HepG2 (cell line): ENCODE results near the gene GFAP. TPM values are rescaled to one million over a fixed set of nuclear protein-coding genes. Genes with fewer than 3 reads are reported as not detected.

Source experiments
- ATAC-seq: fragments of 200-7000 bp; cut with Tn5 transposase; 3 replicates; pipeline ENCODE4 v1.9.1; 2020; ENCODE audit warnings: mild to moderate bottlenecking, moderate library complexity
- BruUV-seq: library from RNA; stranded (reverse); fragments of 400-500 nt; replicated peaks from 2 replicates; lab custom pipeline; 2021; lab: Mats Ljungman, UMichigan
- CTCF ChIA-PET: fragments of 300-600 bp; formaldehyde crosslinking; extraction: SDS; loops from one replicate; lab custom pipeline; 2021; ENCODE audit warnings: low total read pairs, inconsistent platforms, low intra/inter-chr PET ratio; lab: Yijun Ruan, JAX
- POLR2A ChIA-PET: fragments of 350-600 bp; sonication (Branson Sonifier 250); formaldehyde crosslinking; loops from one replicate; lab custom pipeline; 2020; ENCODE audit warnings: antibody characterized with exemption, inconsistent platforms; lab: Yijun Ruan, JAX
- DNase-seq: peaks from one replicate; pipeline ENCODE4 v3.0.0-alpha.2; 2015; ENCODE audit warnings: low spot score
- FAIRE-seq: peaks from 3 replicates; lab custom pipeline; 2011; peaks lifted over from hg19 to GRCh38; lab: Jason Lieb, UNC
- H2AFZ ChIP-seq: one replicate; pipeline ENCODE4 v1.6.1; 2011; ENCODE audit warnings: low read length, inconsistent platforms
- H3K27ac ChIP-seq: fragments of 300-600 bp; 3 replicates; pipeline ENCODE4 v1.8.0; 2011; ENCODE audit warnings: mixed run types, mild to moderate bottlenecking, mixed read lengths, low read length, inconsistent platforms; ENCODE audit not compliant: insufficient read depth; ENCODE audit errors: extremely low read length
- H3K27me3 ChIP-seq, 2 experiments: fragments of 200-600 bp in 1 of 2; 2 replicates in 1 of 2; 3 replicates in 1 of 2; pipeline versions ENCODE4 v1.6.0 to v1.8.0; 2011; ENCODE audit warnings: low read length in 2 of 2, mild to moderate bottlenecking in 2 of 2, moderate library complexity in 2 of 2, inconsistent platforms in 1 of 2; ENCODE audit not compliant: insufficient read depth in 2 of 2, control insufficient read depth in 1 of 2
- H3K36me3 ChIP-seq, 2 experiments: fragments of 200-600 bp in 1 of 2; replicated peaks in 1 of 2; 2 replicates in 1 of 2; 3 replicates in 1 of 2; pipeline versions ENCODE4 v1.5.1 to v1.8.0; 2011; ENCODE audit warnings: low read length in 2 of 2, inconsistent platforms in 1 of 2; ENCODE audit not compliant: insufficient read depth in 2 of 2, control insufficient read depth in 1 of 2
- H3K4me1 ChIP-seq: 2 replicates; pipeline ENCODE4 v1.5.1; 2012; ENCODE audit warnings: low read length, inconsistent platforms; ENCODE audit not compliant: insufficient read depth
- H3K4me2 ChIP-seq: 2 replicates; pipeline ENCODE4 v1.6.0; 2011; ENCODE audit warnings: low read depth, low read length, inconsistent platforms
- H3K4me3 ChIP-seq, 3 experiments: fragments of 200-600 bp in 1 of 3; sonication (generic), shearing (Covaris generic) in 1 of 3; replicated peaks in 1 of 3; 2 replicates each; pipeline ENCODE4 v1.5.1; 2011 to 2016; ENCODE audit warnings: low read length in 3 of 3, inconsistent platforms in 2 of 3, low read depth in 2 of 3, mild to moderate bottlenecking in 2 of 3, control low read depth in 1 of 3, mixed read lengths in 1 of 3; ENCODE audit not compliant: insufficient read depth in 1 of 3
- H3K79me2 ChIP-seq: one replicate; pipeline ENCODE4 v1.6.1; 2011; ENCODE audit warnings: low read length, inconsistent platforms; ENCODE audit not compliant: insufficient read depth
- H3K9ac ChIP-seq: 2 replicates; pipeline ENCODE4 v1.6.0; 2011; ENCODE audit warnings: mild to moderate bottlenecking, low read depth, low read length, inconsistent platforms; ENCODE audit not compliant: insufficient read depth
- H3K9me3 ChIP-seq: 2 replicates; pipeline ENCODE4 v1.5.1; 2012; ENCODE audit warnings: mild to moderate bottlenecking, low read length
- H4K20me1 ChIP-seq: 2 replicates; pipeline ENCODE4 v1.6.0; 2011; ENCODE audit warnings: inconsistent platforms, mild to moderate bottlenecking, low read length, moderate library complexity; ENCODE audit not compliant: insufficient read depth
- AHR ChIP-seq: IDR thresholded peaks from 2 replicates; pipeline ENCODE4 v1.6.1; 2018; ENCODE audit warnings: missing genetic modification reagents, missing compliant biosample characterization
- DMAP1 ChIP-seq: IDR thresholded peaks from 2 replicates; pipeline ENCODE4 v1.6.1; 2016
- GABPA ChIP-seq, 2 experiments: IDR thresholded peaks; 2 replicates each; pipeline ENCODE4 v1.6.1; 2011 to 2016; ENCODE audit warnings: low read depth in 2 of 2, low read length in 1 of 2, missing biosample characterization in 1 of 2, missing genetic modification characterization in 1 of 2
- GATAD1 ChIP-seq: IDR thresholded peaks from 2 replicates; pipeline ENCODE4 v1.6.1; 2016; ENCODE audit warnings: missing genetic modification reagents, missing compliant biosample characterization
- MED8 ChIP-seq: sonication (generic); formaldehyde crosslinking; IDR thresholded peaks from 2 replicates; pipeline ENCODE4 v1.8.1; 2023; ENCODE audit warnings: mild to moderate bottlenecking, missing genetic modification reagents; ENCODE audit not compliant: insufficient replicate concordance
- ZNF547 ChIP-seq: sonication (generic); formaldehyde crosslinking; IDR thresholded peaks from 2 replicates; pipeline ENCODE4 v1.5.1; 2020; ENCODE audit warnings: mild to moderate bottlenecking, missing genetic modification reagents
- WGBS: methylation state at CpG from one replicate; pipeline ENCODE4 v1.1.6; 2017; ENCODE audit warnings: low lambda C conversion rate; 5-methylcytosine and 5-hydroxymethylcytosine counted together
- in situ Hi-C: cut with HindIII; loops from 2 replicates; pipeline ENCODE4 v1.10.0; 2017; ENCODE audit warnings: low pct_unique_long_range_greater_than_20kb; ENCODE audit not compliant: extremely low pct_ligation_motif_present
- intact Hi-C: fragments of 100-400 bp; cut with micrococcal nuclease; formaldehyde crosslinking; loops from one replicate; pipeline ENCODE4 v1.10.0; 2022; ENCODE audit not compliant: unreplicated experiment
- polyA plus RNA-seq, 8 experiments: library from polyadenylated mRNA; depleted of rRNA in 3 of 8; stranded (reverse) in 7 of 8; unstranded in 1 of 8; fragments of >200 nt; fragmentation: Illumina TruSeq in 4 of 8; extraction: Trizol in 4 of 8; gene quantifications; 2 replicates each; pipeline versions ENCODE4 v1.2.1 to v1.2.3, GENCODE V29; 2011 to 2016; ENCODE audit warnings: low read depth in 4 of 8, missing spikeins in 1 of 8, mixed read lengths in 1 of 8; ENCODE audit not compliant: insufficient read depth in 1 of 8
- total RNA-seq, 5 experiments: library from RNA; depleted of rRNA; stranded (reverse); fragments of >200 nt; fragmentation: Illumina TruSeq; extraction: Trizol; gene quantifications; 2 replicates each; pipeline ENCODE4 v1.2.3, GENCODE V29; 2016; ENCODE audit warnings: low read depth in 1 of 5
- TF ChIP-seq, protein P1 (sequence below): sonication (generic); formaldehyde crosslinking; IDR thresholded peaks from 2 replicates; pipeline ENCODE4 v1.4.0; 2020; ENCODE audit warnings: missing genetic modification reagents, mild to moderate bottlenecking, borderline replicate concordance

GFAP gene
- total and polyA plus RNA-seq, 2 of the 13 experiments (the other 11 are each of a cell fraction or from before 2014, with no cell fraction given): 0.11 to 0.29 TPM

DNA sequence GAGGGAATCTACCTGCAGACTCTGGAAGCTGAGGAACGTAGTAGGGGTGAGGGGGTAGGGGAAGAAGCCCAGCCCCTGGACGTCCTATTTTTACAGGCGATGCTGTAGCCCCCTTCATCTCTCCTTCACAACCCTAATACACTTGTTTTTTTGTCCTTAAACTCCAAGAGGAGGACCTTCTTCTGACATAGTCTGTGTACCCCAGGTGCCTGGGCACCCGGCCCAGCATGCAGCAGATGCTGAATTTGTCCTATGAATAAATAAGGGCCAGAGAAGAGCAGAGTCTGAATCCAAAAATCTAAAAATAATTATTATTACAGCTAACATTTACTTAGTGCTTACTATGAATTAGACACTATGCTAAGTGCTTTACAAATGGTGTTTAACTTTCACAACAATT, 27.2 kb upstream of the GFAP start:
- no peak for FAIRE-seq
- peaks cover 60% of the 10 kb centered on the region for H3K4me1 ChIP-seq
- no peaks in the 10 kb centered on the region; a peak in 1 of 5 replicates for H3K27me3 ChIP-seq
- DNase-seq: no peak
- CTCF ChIA-PET: no interaction called here
- no peak overlapping the region for H3K9ac ChIP-seq
- ATAC-seq: no peak
- no peak overlapping the region for H3K27ac ChIP-seq
- POLR2A ChIA-PET: no interaction called here
- H3K4me2 ChIP-seq: no peak overlapping the region
- WGBS: 92% methylated on average over 4 of the region's 4 CpGs
- no TSS peak for BruUV-seq
- H2AFZ ChIP-seq: no peak overlapping the region
- in situ Hi-C loops: no loop called here
- H3K79me2 ChIP-seq: peaks cover 74% of the 10 kb centered on the region
- intact Hi-C loops: no loop called here
- no peak for TF ChIP-seq DMAP1 (CRISPR knock-in tag)
- TF ChIP-seq GATAD1 (CRISPR knock-in tag): no peak
- no peak for TF ChIP-seq MED8 (CRISPR knock-in tag)
- TF ChIP-seq ZNF547: no peak
- TF ChIP-seq, protein P1, sequence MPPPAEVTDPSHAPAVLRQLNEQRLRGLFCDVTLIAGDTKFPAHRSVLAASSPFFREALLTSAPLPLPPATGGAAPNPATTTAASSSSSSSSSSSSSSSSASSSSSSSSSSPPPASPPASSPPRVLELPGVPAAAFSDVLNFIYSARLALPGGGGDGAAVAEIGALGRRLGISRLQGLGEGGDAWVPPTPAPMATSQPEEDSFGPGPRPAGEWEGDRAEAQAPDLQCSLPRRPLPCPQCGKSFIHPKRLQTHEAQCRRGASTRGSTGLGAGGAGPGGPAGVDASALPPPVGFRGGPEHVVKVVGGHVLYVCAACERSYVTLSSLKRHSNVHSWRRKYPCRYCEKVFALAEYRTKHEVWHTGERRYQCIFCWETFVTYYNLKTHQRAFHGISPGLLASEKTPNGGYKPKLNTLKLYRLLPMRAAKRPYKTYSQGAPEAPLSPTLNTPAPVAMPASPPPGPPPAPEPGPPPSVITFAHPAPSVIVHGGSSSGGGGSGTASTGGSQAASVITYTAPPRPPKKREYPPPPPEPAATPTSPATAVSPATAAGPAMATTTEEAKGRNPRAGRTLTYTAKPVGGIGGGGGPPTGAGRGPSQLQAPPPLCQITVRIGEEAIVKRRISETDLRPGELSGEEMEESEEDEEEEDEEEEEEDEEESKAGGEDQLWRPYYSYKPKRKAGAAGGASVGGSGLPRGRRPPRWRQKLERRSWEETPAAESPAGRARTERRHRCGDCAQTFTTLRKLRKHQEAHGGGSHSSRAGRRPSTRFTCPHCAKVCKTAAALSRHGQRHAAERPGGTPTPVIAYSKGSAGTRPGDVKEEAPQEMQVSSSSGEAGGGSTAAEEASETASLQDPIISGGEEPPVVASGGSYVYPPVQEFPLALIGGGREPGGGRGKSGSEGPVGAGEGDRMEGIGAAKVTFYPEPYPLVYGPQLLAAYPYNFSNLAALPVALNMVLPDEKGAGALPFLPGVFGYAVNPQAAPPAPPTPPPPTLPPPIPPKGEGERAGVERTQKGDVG (CRISPR knock-in tag): no peak
- TF ChIP-seq GABPA (IDR thresholded peaks at IDR 0.05; ENCODE audit: low read depth, low read length): no peak
- TF ChIP-seq GABPA (CRISPR knock-in tag; IDR thresholded peaks at IDR 0.05; ENCODE audit: low read depth): no peak
- TF ChIP-seq AHR (CRISPR knock-in tag): no peak
- H3K9me3 ChIP-seq: no peaks in the 10 kb centered on the region
- no peak overlapping the region for H3K4me3 ChIP-seq
- no peaks in the 10 kb centered on the region for H4K20me1 ChIP-seq
- H3K36me3 ChIP-seq: peaks cover 0 to 11% of the 10 kb centered on the region in 2 experiments; a peak in 2 of 5 replicates
